MM.1S (cell line): Measurements from ENCODE around the gene SPATC1L.

Experiments
- DNase-seq: peaks from one replicate; pipeline ENCODE4 v3.0.0-alpha.2; 2015
- H2AFZ ChIP-seq: fragments of 300-600 bp; sonication (generic); 2 replicates; pipeline ENCODE4 v1.6.0; 2016; ENCODE audit warnings: antibody characterized with exemption, low read length
- H3F3A ChIP-seq: fragments of 300-600 bp; sonication (generic); 2 replicates; pipeline ENCODE4 v1.6.1; 2016; ENCODE audit warnings: mild to moderate bottlenecking, antibody characterized with exemption, low read length, moderate library complexity, mixed read lengths; ENCODE audit not compliant: insufficient read depth
- H3K27ac ChIP-seq: fragments of 300-600 bp; sonication (generic); 2 replicates; pipeline ENCODE4 v1.5.1; 2016; ENCODE audit warnings: mild to moderate bottlenecking, low read length
- H3K27me3 ChIP-seq: fragments of 300-600 bp; sonication (generic); replicated peaks from 2 replicates; pipeline ENCODE4 v1.6.0; 2016; ENCODE audit warnings: low read length; ENCODE audit not compliant: insufficient read depth
- H3K36me3 ChIP-seq: fragments of 300-600 bp; sonication (generic); replicated peaks from 2 replicates; pipeline ENCODE4 v1.6.1; 2016; ENCODE audit warnings: mild to moderate bottlenecking, low read length, mixed read lengths; ENCODE audit not compliant: insufficient read depth
- H3K4me1 ChIP-seq: fragments of 300-600 bp; sonication (generic); 2 replicates; pipeline ENCODE4 v1.6.1; 2016; ENCODE audit warnings: low read length, mixed read lengths
- H3K4me2 ChIP-seq: fragments of 300-600 bp; sonication (generic); 2 replicates; pipeline ENCODE4 v1.6.0; 2016; ENCODE audit warnings: low read depth, low read length
- H3K4me3 ChIP-seq: fragments of 300-600 bp; sonication (generic); 2 replicates; pipeline ENCODE4 v1.5.1; 2016; ENCODE audit warnings: low read length, mixed read lengths
- H3K79me2 ChIP-seq: fragments of 300-600 bp; sonication (generic); 2 replicates; pipeline ENCODE4 v1.6.1; 2016; ENCODE audit warnings: mixed run types, low read length, mixed read lengths
- H3K9ac ChIP-seq: fragments of 300-600 bp; sonication (generic); 2 replicates; pipeline ENCODE4 v1.6.1; 2016; ENCODE audit warnings: low read length, mixed read lengths
- H3K9me2 ChIP-seq: fragments of 300-600 bp; sonication (generic); replicated peaks from 2 replicates; pipeline ENCODE4 v1.6.1; 2016; ENCODE audit warnings: mild to moderate bottlenecking, low read length, mixed read lengths; ENCODE audit not compliant: insufficient read depth
- H3K9me3 ChIP-seq: fragments of 300-600 bp; sonication (generic); replicated peaks from 2 replicates; pipeline ENCODE4 v1.6.1; 2016; ENCODE audit warnings: mild to moderate bottlenecking, low read length, mixed read lengths; ENCODE audit not compliant: insufficient read depth
- H4K20me1 ChIP-seq: fragments of 300-600 bp; sonication (generic); 2 replicates; pipeline ENCODE4 v1.6.1; 2016; ENCODE audit warnings: mild to moderate bottlenecking, low read length, moderate library complexity, mixed read lengths; ENCODE audit not compliant: insufficient read depth
- EZH2 ChIP-seq: fragments of 300-600 bp; sonication (generic); optimal IDR thresholded peaks from 2 replicates; pipeline ENCODE3; 2017; ENCODE audit warnings: low read depth, mild to moderate bottlenecking, antibody characterized with exemption, low read length, mixed read lengths
- EZH2phosphoT487 ChIP-seq: fragments of 300-600 bp; sonication (generic); IDR thresholded peaks from 2 replicates; pipeline ENCODE4 v1.6.1; 2018; ENCODE audit warnings: antibody characterized with exemption, low read length
- TF ChIP-seq, protein P1 (sequence below): fragments of 300-600 bp; sonication (generic); IDR thresholded peaks from 2 replicates; pipeline ENCODE4 v1.5.1; 2016; ENCODE audit warnings: antibody characterized with exemption, low read length, mixed read lengths

SPATC1L gene

DNA sequence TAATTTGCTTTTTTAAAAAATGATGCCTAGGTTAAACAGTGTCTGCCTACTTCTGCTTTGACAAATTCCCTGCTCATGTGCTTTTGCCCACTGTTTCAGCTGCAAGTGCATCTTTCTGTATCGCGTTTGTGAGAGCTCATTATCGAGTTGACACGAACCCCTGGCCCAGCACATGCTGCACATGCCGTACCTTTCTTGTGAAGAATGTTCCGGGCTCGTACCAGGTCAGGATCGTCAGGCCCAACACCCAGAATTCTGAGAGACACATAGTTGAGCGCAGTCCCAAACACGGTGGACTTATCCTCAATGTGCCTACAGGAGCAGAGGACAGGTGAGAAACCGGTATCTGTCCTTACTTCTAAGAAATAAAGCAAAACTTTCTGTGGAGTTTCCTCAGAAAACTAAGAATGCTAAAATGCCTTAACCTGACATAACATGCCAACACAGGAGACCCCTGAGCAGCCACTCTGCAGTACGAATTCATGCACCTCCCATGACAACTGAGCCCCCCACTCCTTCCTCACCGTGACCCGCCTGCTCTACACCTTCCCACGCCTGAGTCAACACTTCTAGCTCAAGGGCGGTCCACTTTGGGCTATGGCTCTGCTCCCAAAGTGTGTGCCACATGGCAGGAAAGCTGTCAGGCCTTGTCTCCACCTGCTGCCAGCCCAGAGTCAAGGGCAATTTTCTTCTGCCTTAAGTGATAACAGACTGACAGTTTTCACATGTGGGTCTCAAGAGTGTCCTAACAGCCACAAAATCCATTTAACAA lies 37.6 kb upstream of the SPATC1L start:
- no peak overlapping the region for H2AFZ ChIP-seq
- H3K27ac ChIP-seq, result no peak overlapping the region
- H3K9me3 ChIP-seq, result no peaks in the 10 kb centered on the region
- 0 out of 2 replicates have a peak, but pooled peaks cover under 1% of the 10 kb centered on the region for H3F3A ChIP-seq
- no peak for DNase-seq
- no peak overlapping the region for H3K9ac ChIP-seq
- H3K9me2 ChIP-seq, result no peaks in the 10 kb centered on the region
- TF ChIP-seq EZH2, result no peak
- TF ChIP-seq EZH2phosphoT487, result no peak
- TF ChIP-seq, protein P1, sequence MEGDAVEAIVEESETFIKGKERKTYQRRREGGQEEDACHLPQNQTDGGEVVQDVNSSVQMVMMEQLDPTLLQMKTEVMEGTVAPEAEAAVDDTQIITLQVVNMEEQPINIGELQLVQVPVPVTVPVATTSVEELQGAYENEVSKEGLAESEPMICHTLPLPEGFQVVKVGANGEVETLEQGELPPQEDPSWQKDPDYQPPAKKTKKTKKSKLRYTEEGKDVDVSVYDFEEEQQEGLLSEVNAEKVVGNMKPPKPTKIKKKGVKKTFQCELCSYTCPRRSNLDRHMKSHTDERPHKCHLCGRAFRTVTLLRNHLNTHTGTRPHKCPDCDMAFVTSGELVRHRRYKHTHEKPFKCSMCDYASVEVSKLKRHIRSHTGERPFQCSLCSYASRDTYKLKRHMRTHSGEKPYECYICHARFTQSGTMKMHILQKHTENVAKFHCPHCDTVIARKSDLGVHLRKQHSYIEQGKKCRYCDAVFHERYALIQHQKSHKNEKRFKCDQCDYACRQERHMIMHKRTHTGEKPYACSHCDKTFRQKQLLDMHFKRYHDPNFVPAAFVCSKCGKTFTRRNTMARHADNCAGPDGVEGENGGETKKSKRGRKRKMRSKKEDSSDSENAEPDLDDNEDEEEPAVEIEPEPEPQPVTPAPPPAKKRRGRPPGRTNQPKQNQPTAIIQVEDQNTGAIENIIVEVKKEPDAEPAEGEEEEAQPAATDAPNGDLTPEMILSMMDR, result no peak
- peaks cover 66% of the 10 kb centered on the region for H3K79me2 ChIP-seq
- peaks cover 7% of the 10 kb centered on the region for H3K36me3 ChIP-seq
- no peaks in the 10 kb centered on the region for H3K27me3 ChIP-seq
- peaks cover 9% of the 10 kb centered on the region for H3K4me1 ChIP-seq
- H4K20me1 ChIP-seq, result peaks cover 16% of the 10 kb centered on the region; the same call in 1 of the 2 replicates
- no peak overlapping the region for H3K4me3 ChIP-seq
- no peak overlapping the region for H3K4me2 ChIP-seq

DNA sequence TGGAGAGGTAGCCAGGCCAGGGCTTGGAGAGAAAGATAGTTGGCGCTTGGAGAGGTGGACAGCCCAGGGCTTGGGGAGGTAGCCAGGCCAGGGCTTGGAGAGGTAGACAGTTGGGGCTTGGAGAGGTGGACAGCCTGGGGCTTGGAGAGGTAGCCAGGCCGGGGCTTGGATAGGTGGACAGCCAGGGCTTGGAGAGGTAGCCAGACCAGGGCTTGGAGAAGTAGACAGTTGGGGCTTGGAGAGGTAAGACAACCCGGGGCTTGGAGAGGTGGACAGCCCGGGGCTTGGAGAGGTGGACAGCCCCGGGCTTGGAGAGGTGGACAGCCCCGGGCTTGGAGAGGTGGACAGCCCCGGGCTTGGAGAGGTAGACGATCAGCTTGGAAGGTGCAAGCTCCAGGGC lies 36.6 kb upstream of the SPATC1L start:
- Histone ChIP-seq H3K79me2 (peaks cover 56% of the 10 kb centered on the region), H3K9ac (no peak overlapping the region), H3K9me2 (no peaks in the 10 kb centered on the region), H3K27me3 (no peaks in the 10 kb centered on the region), H3K4me1 (no peaks in the 10 kb centered on the region), H3K36me3 (peaks cover 7% of the 10 kb centered on the region), H3F3A (no peaks in the 10 kb centered on the region), H2AFZ (no peak overlapping the region), H3K27ac (no peak overlapping the region), H4K20me1 (peaks cover 8% of the 10 kb centered on the region; the same call in 1 of the 2 replicates), H3K9me3 (no peaks in the 10 kb centered on the region), H3K4me3 (no peak overlapping the region), H3K4me2 (no peak overlapping the region)
- no peak for TF ChIP-seq EZH2
- TF ChIP-seq, protein P1, result no peak
- TF ChIP-seq EZH2phosphoT487, result no peak
- DNase-seq, result no peak

DNA sequence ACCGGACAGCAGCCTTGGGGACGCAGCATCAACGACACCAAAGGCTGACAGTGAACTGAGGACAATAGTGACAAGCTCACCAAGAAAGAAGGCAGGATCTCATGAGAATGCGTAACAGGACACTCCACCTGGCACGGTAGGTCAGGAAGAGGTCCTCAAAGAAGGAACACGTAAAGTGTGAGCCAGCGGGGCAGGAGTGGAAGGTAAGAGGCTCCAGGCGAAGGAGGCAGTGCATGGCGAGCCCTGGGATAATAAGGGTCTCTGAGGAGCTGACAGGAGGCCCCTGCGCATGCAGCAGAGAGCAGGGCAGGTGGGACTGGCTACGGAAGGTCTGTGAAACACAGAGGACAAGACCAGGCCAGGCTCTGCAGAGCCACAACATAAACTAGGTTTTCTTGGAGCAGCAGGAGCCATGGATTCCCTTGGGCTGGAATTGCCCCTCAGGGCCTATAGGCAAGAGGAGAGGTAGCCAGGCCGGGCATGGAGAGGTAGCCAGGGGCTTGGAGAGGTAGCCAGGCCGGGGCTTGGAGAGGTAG lies 36.1 kb upstream of the SPATC1L start:
- Histone ChIP-seq H4K20me1 (peaks cover 8% of the 10 kb centered on the region; the same call in 1 of the 2 replicates), H3K27me3 (no peaks in the 10 kb centered on the region), H3K4me1 (no peaks in the 10 kb centered on the region), H3K36me3 (peaks cover 7% of the 10 kb centered on the region), H3K4me2 (no peak overlapping the region), H3F3A (no peaks in the 10 kb centered on the region), H3K9me2 (no peaks in the 10 kb centered on the region), H3K4me3 (no peak overlapping the region), H3K79me2 (peaks cover 51% of the 10 kb centered on the region), H3K27ac (no peak overlapping the region), H2AFZ (no peak overlapping the region), H3K9ac (no peak overlapping the region), H3K9me3 (no peaks in the 10 kb centered on the region)
- TF ChIP-seq, protein P1, result no peak
- TF ChIP-seq EZH2phosphoT487 (no peak), EZH2 (no peak)
- no peak for DNase-seq
